Measurements from ENCODE around the gene SLC10A7. TPM values are rescaled to one million over a fixed set of nuclear protein-coding genes. Genes with fewer than 3 reads are reported as not detected.

The SLC10A7 gene
- total RNA-seq, 1 donor from 2014 or later = 14.7 TPM

DNA sequence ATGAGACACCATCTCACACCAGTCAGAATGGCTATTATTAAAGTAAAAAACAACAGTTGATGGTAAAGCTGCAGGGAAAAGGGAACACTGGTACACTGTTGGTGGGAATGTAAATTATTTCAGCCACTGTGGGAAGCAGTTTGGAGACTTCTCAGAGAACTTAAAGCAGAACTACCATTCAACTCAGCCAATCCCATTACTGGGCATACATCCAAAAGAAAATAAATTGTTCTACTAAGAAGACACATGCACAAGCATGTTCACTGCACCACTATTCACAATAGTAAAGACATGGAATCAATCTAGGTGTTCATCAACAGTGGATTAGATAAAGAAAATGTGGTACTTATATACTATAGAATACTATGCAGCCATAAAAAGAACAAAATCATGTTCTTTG is 172.4 kb downstream of the SLC10A7 start:
- no peak for DNase-seq

GRCh38 chr4:146347822-146348221 is 173.9 kb downstream of the SLC10A7 start:
- no peak for DNase-seq

- no peak for DNase-seq
Observed at GRCh38 chr4:146346276-146346675, 175.5 kb downstream of the SLC10A7 start.

DNA sequence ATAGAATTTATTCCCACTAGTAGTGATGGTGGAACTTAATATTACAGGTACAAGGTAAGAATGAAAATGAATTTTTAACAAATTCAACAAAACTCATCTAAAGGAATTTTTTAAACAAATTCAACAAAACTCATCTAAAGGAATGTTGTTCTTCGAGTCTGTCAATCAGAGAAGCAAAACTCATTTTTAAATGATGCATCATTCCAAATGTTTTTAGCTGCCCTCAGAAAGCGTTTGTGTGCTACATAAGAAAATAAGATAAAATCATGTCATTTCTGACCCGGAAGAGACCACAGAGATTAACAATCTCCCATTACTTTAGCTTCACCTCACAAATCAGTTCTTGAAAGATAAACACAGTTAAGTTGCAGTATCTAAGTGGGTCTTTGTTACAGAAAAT is 178.0 kb downstream of the SLC10A7 start:
- no peak for DNase-seq

GRCh38 chr4:146343199-146343598 is 178.5 kb downstream of the SLC10A7 start:
- no peak for DNase-seq

GRCh38 chr4:146342600-146343192 is 179.0 kb downstream of the SLC10A7 start:
- peak; percentile 64 for DNase-seq

GRCh38 chr4:146340798-146341197 is 180.9 kb downstream of the SLC10A7 start:
- peak; percentile 11 for DNase-seq

- no peak for DNase-seq
Observed at GRCh38 chr4:146338512-146338911, 183.2 kb downstream of the SLC10A7 start.

DNA sequence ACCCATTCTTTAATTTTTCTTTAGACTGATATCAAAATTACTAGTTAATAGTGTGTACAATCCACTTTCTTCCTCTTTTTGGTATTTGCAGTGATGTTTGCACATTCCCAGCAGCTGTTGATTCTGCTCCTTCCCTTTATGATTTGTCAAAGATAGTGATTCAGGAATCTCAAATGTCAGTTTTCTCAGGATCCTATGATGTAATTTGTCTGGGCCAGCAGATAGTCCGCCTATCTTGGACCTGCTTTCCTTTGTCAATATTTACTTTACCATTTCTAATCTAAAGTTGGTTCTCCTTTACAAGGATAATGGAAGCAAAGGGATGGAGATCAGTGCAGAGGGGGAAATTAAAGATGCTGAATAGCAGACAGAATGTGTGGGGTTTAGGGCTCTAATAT is 185.3 kb downstream of the SLC10A7 start:
- DNase-seq = no peak

DNA sequence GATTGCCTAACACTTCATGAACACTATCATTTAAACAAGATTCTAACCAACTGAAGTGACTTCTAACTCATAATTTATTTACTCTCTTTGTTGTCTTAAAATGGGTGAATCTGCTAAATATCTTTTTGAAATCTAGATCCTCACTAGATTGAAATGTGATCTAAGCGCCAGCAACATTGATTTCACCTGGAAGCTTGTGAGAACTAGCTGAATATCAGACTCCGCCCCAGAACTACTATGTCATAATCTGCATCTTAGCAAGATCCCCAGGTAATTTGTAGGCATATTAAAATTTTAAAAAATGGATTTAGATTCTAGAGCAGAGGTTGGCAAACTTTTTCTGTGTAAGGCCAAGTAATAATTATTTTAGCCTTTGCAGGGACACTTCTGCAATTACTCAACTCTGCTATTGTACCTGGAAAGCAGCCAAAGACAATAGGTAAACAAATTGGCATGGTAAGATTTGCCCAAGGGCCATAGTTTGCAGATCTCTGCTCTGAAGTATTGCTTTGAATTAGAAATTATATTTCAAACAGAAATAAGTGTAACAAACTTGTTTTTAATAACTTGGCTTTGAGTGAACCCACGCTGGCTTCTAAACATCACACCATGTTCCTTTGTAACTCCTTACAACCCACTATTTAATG is 185.9 kb downstream of the SLC10A7 start:
- no peak for DNase-seq

DNA sequence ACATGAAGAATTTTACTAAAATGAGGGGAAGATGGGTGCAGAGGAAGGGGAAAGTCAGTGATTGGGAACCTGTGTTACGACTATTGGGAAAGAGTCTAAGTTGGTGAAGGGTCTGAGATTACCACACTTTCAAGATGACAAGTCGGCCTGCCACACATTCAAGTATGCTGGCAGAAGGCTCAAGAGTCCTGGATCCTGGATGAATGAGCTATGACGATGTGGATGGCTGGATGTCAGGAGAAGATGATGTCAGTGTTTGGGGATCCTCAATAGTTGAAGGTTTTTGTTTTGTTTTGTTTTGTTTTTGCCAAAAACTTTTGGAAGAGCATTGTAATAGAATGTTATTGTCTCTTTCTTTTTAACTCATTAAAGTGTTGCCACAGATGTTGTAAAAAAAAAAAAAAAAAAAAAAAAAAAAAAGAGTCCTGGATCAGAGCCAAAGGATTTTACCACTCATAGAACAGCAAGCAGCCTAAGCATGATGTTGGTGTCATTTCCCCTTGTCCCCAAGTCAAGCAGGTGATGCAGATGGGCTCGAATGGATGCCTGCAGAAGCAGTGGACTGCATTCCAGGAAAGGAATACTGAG is 186.8 kb downstream of the SLC10A7 start:
- no peak for DNase-seq

- DNase-seq = no peak
Observed at GRCh38 chr4:146333895-146334262, 187.9 kb downstream of the SLC10A7 start.

GRCh38 chr4:146333187-146333894 is 188.4 kb downstream of the SLC10A7 start:
- peak; percentile 10 for DNase-seq

- no peak for DNase-seq
Observed at GRCh38 chr4:146330392-146330791, 191.3 kb downstream of the SLC10A7 start.

DNA sequence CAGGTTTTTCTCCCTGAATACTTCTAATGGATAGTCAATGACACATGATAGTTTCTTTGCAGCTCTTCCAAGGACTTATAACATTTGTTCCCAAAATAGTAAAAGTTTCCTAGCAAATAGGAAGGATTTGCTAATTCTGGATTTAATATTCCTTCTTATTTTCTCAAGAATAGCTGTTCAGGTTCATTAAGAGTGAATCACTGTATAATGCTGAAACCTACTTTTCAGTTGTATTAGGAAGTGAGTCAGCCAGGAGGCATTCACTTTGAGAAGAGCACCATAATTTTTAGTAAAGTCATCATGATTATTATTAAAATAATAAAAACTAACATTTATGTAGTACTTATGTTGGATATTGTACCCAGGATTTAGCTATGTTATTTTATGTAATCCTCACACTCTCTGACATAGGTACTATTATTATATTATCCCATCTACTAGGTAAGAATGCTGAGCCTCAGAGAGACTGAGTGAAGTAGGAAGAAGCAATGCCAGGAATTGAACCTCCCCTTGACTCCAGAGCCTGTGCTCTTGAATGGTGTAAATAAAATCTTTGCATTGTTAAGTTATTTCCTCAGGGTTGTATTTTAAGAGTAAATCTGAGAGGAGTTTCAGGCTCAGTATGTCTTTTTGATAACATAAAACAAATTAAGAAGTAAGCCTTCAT is 192.6 kb downstream of the SLC10A7 start:
- no peak for DNase-seq

DNA sequence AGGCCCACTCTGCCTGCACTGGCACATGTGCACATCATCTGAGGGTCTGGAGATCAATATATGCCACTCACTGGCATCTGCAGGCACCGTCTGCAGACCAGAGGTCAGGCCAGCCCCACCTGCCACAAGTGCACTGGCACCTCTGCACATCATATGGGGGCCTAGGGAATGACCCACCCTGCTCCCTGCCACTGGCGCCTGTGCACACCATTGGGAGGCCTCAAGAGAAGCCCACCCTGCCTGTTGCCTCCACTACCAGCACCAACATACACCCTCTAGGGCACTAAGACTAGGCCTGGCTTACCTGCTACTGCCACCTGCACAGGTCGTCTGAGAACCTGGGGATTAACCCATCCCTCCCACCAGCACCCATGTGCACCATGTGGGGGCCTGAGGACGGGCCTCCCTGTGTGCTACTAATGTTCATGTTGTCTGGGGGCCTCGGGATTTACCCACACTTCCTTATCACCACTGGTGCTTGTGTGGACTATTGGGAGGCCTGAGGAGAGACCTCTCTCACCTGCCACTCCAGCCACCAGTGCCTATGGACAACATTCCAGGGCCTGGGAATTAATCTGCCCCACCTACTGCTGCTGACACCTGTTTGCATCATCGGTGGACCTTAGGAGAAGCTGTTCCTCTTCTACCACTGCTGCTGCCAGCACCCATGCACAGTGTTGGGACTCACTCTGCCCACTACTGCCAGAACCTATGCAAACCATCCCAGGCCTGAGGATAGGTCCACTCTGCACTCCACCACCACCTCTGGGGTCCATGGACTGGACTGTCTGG is 193.7 kb downstream of the SLC10A7 start:
- no peak for DNase-seq

DNA sequence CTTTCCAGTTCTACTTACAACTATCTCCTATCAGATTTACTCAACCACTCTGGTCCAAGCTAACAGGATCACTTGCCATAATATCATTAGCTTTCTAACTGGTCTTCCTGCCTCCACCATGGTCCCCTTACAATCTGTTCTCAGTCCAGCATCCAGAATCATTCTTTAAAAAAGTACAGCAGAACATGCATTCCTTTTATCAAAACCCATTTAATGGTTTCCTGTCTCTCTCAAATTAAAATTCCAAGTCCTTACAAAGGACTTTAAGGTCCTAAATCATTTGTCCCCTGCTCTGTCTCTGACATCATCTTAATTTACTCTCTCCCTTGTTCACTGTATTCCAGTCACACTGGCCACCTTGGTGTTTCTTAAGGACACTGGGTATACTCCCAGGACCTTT is 202.8 kb downstream of the SLC10A7 start:
- DNase-seq = no peak

- no peak for DNase-seq
Observed at GRCh38 chr4:146317783-146318182, 204.0 kb downstream of the SLC10A7 start.

GRCh38 chr4:146315184-146315583 is 206.6 kb downstream of the SLC10A7 start:
- DNase-seq = no peak

DNA sequence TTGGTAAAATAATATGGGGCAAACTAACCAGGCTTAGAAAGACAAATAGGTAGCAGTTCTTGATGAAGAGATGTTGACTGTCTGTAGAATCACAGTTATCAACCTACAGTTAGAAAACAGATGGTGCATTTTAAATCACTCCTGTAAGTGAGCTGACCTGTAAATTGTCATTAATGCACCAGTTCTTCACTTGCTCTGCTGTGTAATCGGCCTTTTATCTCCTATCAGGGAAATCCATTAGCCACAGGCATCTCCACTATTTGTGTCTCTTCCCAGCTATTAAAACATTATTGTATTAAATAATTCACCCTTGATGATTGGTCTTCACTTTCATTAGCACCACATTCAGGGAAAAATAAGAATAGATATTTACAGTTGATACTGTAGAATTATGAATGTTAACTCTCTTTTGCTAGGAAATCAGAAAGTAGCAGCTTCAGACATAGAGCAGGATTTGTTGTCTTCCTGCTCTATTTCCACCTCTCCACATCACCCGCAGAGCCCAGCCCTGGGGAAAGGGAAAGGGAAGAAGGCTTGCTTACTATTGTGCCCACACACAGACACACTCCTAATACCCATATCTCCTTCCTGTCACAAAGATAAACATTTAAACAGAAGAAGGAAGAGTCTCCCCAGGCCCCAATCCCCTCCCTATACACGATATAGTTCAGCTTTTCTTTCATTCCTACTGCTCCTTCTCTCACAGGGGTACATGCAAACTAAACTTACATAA is 210.3 kb downstream of the SLC10A7 start:
- no peak for DNase-seq

DNA sequence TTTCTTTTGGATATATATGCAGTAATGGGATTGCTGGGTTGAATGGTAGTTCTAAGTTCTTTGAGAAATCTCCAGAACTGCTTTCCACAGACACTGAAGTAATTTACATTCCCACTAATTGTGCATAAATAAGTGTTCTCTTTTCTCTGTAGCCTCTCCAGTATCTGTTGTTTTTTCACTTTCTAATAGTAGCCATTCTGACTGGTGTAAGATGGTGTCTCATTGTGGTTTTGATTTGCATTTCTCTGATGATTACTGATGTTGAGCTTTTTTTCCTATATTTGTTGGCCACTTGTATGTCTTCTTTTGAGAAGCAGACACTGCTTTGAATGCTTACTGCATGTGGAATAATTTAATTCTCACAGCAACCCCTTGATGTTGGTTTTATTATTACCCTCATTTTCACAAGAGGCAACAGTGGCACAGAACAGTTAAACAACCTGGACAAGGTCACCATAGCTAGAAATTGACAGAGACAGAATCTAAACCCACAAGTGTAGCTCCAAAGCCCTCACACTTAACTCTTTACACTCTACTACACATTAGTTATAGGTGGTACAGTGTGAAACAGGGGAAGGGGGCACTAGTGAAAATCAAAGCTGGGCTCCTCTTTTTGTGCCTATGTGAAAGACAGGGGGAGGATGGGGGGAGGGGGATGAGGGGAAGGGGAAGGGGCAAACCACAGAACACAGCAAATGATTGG is 211.3 kb downstream of the SLC10A7 start:
- DNase-seq = no peak
